GM12878 (cell line): ENCODE data around the gene PRRT4. TPM values are rescaled to one million over a fixed set of nuclear protein-coding genes. Genes with fewer than 3 reads are reported as not detected.

Experiments used
- ATAC-seq: fragments of 200-7000 bp; cut with Tn5 transposase; 3 replicates; pipeline ENCODE4 v1.9.1; 2020; ENCODE audit warnings: mild to moderate bottlenecking, moderate library complexity
- BruUV-seq: library from RNA; stranded (reverse); fragments of 400-500 nt; replicated peaks from 2 replicates; lab custom pipeline; 2021; lab: Mats Ljungman, UMichigan
- CTCF ChIA-PET: fragments of 300-600 bp; sonication (Branson Sonifier 250); formaldehyde crosslinking; extraction: SDS; loops from one replicate; lab custom pipeline; 2021; ENCODE audit warnings: inconsistent platforms; lab: Yijun Ruan, JAX
- POLR2A ChIA-PET: fragments of 350-600 bp; formaldehyde crosslinking; extraction: SDS; loops from one replicate; lab custom pipeline; 2021; ENCODE audit warnings: inconsistent platforms; lab: Charles Lee
- RAD21 ChIA-PET: fragments of 300-600 bp; sonication (Branson Sonifier 250); formaldehyde crosslinking; loops from one replicate; lab custom pipeline; 2023; ENCODE audit warnings: antibody characterized with exemption; ENCODE audit not compliant: unreplicated experiment; lab: Charles Lee
- SMC1A ChIA-PET: fragments of 300-600 bp; sonication (Branson Sonifier 250); formaldehyde crosslinking; loops from one replicate; lab custom pipeline; 2023; ENCODE audit not compliant: unreplicated experiment, uncharacterized antibody; lab: Charles Lee
- DNase-seq: peaks from one replicate; pipeline ENCODE4 v3.0.0-alpha.2; 2011; ENCODE audit warnings: low read depth, low spot score
- FAIRE-seq: peaks from 3 replicates; lab custom pipeline; 2011; peaks lifted over from hg19 to GRCh38; lab: Jason Lieb, UNC
- H2AFZ ChIP-seq: 2 replicates; pipeline ENCODE4 v1.6.0; 2011; ENCODE audit warnings: low read depth, low read length, control low read depth; ENCODE audit not compliant: control insufficient read depth
- H3K27ac ChIP-seq: 2 replicates; pipeline ENCODE4 v1.5.1; 2011; ENCODE audit warnings: control low read depth; ENCODE audit not compliant: control insufficient read depth, insufficient read depth
- H3K27me3 ChIP-seq, 2 experiments: replicated peaks in 1 of 2; 2 replicates each; pipeline versions ENCODE4 v1.6.0 to v1.6.1; 2011; ENCODE audit warnings: low read length in 1 of 2; ENCODE audit not compliant: control insufficient read depth in 2 of 2, insufficient read depth in 2 of 2
- H3K36me3 ChIP-seq, 2 experiments: 2 replicates each; pipeline ENCODE4 v1.5.1; 2011; ENCODE audit warnings: low read length in 1 of 2; ENCODE audit not compliant: control insufficient read depth in 2 of 2, insufficient read depth in 2 of 2
- H3K4me1 ChIP-seq: 2 replicates; pipeline ENCODE4 v1.6.1; 2011; ENCODE audit warnings: mild to moderate bottlenecking, low read length, moderate library complexity, mixed read lengths; ENCODE audit not compliant: control insufficient read depth, insufficient read depth
- H3K4me2 ChIP-seq: 2 replicates; pipeline ENCODE4 v1.6.0; 2011; ENCODE audit warnings: control low read depth; ENCODE audit not compliant: control insufficient read depth, insufficient read depth
- H3K4me3 ChIP-seq: fragments of 200-600 bp; sonication (generic); 2 replicates; pipeline ENCODE4 v1.5.1; 2016
- H3K79me2 ChIP-seq: 2 replicates; pipeline ENCODE4 v1.6.0; 2011; ENCODE audit warnings: low read length; ENCODE audit not compliant: control insufficient read depth, insufficient read depth
- H3K9ac ChIP-seq: 2 replicates; pipeline ENCODE4 v1.8.0; 2011; ENCODE audit warnings: low read length, control low read depth, mixed read lengths; ENCODE audit not compliant: control insufficient read depth, insufficient read depth
- H3K9me3 ChIP-seq: replicated peaks from 3 replicates; pipeline ENCODE4 v1.5.1; 2011; ENCODE audit warnings: mild to moderate bottlenecking, low read length; ENCODE audit not compliant: control insufficient read depth, insufficient read depth
- H4K20me1 ChIP-seq: 2 replicates; pipeline ENCODE4 v1.6.0; 2011; ENCODE audit not compliant: control insufficient read depth, insufficient read depth
- POLR2AphosphoS2 ChIP-seq: IDR thresholded peaks from 2 replicates; pipeline ENCODE4 v1.6.1; 2011; ENCODE audit warnings: low read depth, mild to moderate bottlenecking, low read length, improper control_type of control experiment, moderate library complexity
- RB1 ChIP-seq: fragments of 450-650 bp; formaldehyde crosslinking; IDR thresholded peaks from 2 replicates; pipeline ENCODE4 v1.6.1; 2017; ENCODE audit warnings: mild to moderate bottlenecking, borderline replicate concordance
- STAT3 ChIP-seq: IDR thresholded peaks from 2 replicates; pipeline ENCODE4 v1.6.1; 2011; ENCODE audit warnings: low read depth, low read length, improper control_type of control experiment
- WGBS: methylation state at CpG from one replicate; pipeline ENCODE4 v1.1.6; 2016; ENCODE audit warnings: low lambda C conversion rate; ENCODE audit not compliant: insufficient replicate concordance, insufficient coverage; ENCODE audit errors: missing lambda C conversion rate; 5-methylcytosine and 5-hydroxymethylcytosine counted together
- in situ Hi-C: fragments of 300-500 bp; cut with MboI; formaldehyde crosslinking; loops from 9 replicates; pipeline ENCODE4 v1.14.3; 2018; ENCODE audit warnings: mixed read lengths
- intact Hi-C: fragments of 100-400 bp; cut with micrococcal nuclease; formaldehyde crosslinking; loops from one replicate; pipeline ENCODE4 v1.14.2; 2022; ENCODE audit not compliant: unreplicated experiment
- polyA plus RNA-seq, 11 experiments: library from polyadenylated mRNA; depleted of rRNA in 4 of 11; unstranded in 6 of 11; stranded (reverse) in 5 of 11; fragments of >200 nt; fragmentation: Nextera tagmentation in 4 of 11; fragmentation: Illumina TruSeq in 1 of 11; extraction: Ambion mirVana in 4 of 11; extraction: Trizol in 1 of 11; gene quantifications; 1 replicate in 1 of 11; 2 replicates in 10 of 11; pipeline versions ENCODE4 v1.2.1 to v1.2.3, GENCODE V29; 2011 to 2016; ENCODE audit warnings: inconsistent platforms in 2 of 11, missing spikeins in 2 of 11, low read depth in 1 of 11
- total RNA-seq, 4 experiments: library from RNA; depleted of rRNA in 3 of 4; stranded (reverse); fragments of >200 nt in 3 of 4; fragmentation: Illumina TruSeq in 1 of 4; extraction: Trizol in 1 of 4; gene quantifications; 2 replicates each; pipeline versions ENCODE4 v1.2.1 to v1.2.3, GENCODE V29; 2013 to 2021
- TF ChIP-seq, protein P1 (sequence below): IDR thresholded peaks from 2 replicates; pipeline ENCODE4 v1.6.1; 2012; ENCODE audit warnings: low read length, inconsistent platforms

PRRT4 gene
- total and polyA plus RNA-seq, 10 of the 15 experiments (the other 5 are each of a cell fraction or from before 2014, with no cell fraction given) = not detected

DNA sequence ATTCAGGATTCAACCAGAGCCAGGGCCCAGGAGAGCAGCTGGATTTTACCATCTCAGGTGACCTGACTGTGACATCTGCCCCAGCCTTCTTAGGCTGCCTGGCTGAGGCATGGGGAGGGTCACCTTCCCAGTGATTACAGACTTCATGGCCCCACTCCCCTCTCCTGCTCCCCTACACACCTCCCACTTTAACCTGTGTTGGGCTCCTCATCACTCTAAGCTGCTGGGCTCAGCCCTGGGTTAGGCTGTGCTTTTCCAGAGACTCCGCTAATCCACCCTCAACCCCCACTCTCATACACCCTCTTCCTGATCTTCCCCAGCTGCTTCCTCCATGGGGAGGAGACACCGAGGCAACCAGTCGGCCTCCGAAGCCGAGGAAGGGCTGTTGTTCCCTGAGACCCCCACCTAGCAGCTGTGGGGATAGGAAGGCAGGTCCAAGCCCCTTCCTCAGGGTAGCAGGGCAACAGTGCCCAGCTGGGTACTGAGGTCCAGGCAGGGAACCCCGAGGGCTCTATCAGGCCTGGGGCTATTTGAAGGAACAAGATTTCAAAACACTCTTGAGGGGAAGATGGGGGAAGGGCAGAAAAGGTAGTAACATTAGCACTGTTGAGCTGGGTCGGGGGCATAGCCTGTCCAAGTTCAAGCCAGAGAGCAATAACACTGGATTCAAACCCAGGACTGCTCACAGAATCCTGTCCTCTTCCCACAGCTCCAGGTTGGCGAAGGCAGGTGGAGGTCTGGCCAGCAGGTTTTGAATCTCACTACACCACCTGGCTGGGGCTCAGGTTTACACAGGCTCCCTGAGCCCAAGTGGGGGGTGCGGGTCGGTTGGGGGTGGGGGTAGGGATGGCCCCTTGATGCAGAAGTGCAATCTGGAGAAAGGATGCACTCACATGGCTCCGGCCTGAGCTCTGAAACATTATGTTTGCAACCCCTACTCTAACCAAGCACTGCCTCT, 46.5 kb upstream of the PRRT4 start:
- ChIA-PET POLR2A (interaction anchor here (1.6 to 1.7 kb wide), 2 partner anchors 46 to 47 kb away, joined by 5 to 7 read pairs; partner anchors contain the start of gene HILPDA), RAD21 (interaction anchor here (1.0 to 4.9 kb wide), 5 partner anchors 8 to 478 kb away, joined by 3 to 23 read pairs (median 3); no protein-coding TSS in a partner anchor), SMC1A (interaction anchor here (1.1 to 2.4 kb wide), 2 partner anchors 18 to 27 kb away, joined by 3 to 12 read pairs; no protein-coding TSS in a partner anchor), CTCF (interaction anchor here (0.7 to 23.9 kb wide), 6 partner anchors 9 to 476 kb away, joined by 3 to 458 read pairs (median 3); no protein-coding TSS in a partner anchor)
- no peaks in the 10 kb centered on the region for H3K9me3 ChIP-seq
- no peaks in the 10 kb centered on the region for H3K36me3 ChIP-seq
- H3K79me2 ChIP-seq = peaks cover 12% of the 10 kb centered on the region
- TF ChIP-seq STAT3 (no peak), RB1 (no peak), POLR2AphosphoS2 (no peak)
- TF ChIP-seq, protein P1, sequence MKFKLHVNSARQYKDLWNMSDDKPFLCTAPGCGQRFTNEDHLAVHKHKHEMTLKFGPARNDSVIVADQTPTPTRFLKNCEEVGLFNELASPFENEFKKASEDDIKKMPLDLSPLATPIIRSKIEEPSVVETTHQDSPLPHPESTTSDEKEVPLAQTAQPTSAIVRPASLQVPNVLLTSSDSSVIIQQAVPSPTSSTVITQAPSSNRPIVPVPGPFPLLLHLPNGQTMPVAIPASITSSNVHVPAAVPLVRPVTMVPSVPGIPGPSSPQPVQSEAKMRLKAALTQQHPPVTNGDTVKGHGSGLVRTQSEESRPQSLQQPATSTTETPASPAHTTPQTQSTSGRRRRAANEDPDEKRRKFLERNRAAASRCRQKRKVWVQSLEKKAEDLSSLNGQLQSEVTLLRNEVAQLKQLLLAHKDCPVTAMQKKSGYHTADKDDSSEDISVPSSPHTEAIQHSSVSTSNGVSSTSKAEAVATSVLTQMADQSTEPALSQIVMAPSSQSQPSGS = no peak
- no peak overlapping the region for H3K4me3 ChIP-seq
- no peaks in the 10 kb centered on the region for H4K20me1 ChIP-seq
- 51% methylated on average over 11 of the region's 11 CpGs for WGBS
- H3K27me3 ChIP-seq = no peaks in the 10 kb centered on the region; a peak in 1 of 4 replicates
- no TSS peak for BruUV-seq
- H3K27ac ChIP-seq = no peak overlapping the region
- intact Hi-C loops (no loop called here), in situ Hi-C loops (no loop called here)
- no peak overlapping the region for H3K9ac ChIP-seq
- no peak overlapping the region for H2AFZ ChIP-seq
- ATAC-seq = no peak
- H3K4me1 ChIP-seq = peaks cover 14% of the 10 kb centered on the region
- DNase-seq = no peak
- no peak for FAIRE-seq
- H3K4me2 ChIP-seq = no peak overlapping the region
